Progenitor cell of endocrine pancreas (in vitro differentiated cells): ENCODE measurements around the gene SLAIN2. TPM values are rescaled to one million over a fixed set of nuclear protein-coding genes. Genes with fewer than 3 reads are reported as not detected.

Experiments
- DNase-seq: peaks from one replicate; pipeline ENCODE4 v3.0.0; 2021; ENCODE audit warnings: low spot score; ENCODE audit not compliant: unreplicated experiment
- H3K27ac Mint-ChIP-seq: 2 replicates; pipeline ENCODE4 v1.8.0; 2021; ENCODE audit warnings: mild to moderate bottlenecking, moderate library complexity, mixed read lengths
- H3K27me3 Mint-ChIP-seq: 2 replicates; pipeline ENCODE4 v1.8.0; 2021; ENCODE audit warnings: mixed read lengths
- H3K36me3 Mint-ChIP-seq: 2 replicates; pipeline ENCODE4 v1.8.0; 2022; ENCODE audit warnings: mixed read lengths; ENCODE audit not compliant: insufficient read depth
- H3K4me1 Mint-ChIP-seq: 2 replicates; pipeline ENCODE4 v1.8.0; 2021; ENCODE audit warnings: low read depth, mixed read lengths
- H3K4me3 Mint-ChIP-seq: 2 replicates; pipeline ENCODE4 v1.8.0; 2021; ENCODE audit warnings: low read depth, mild to moderate bottlenecking, moderate library complexity, mixed read lengths
- H3K9me3 Mint-ChIP-seq: 2 replicates; pipeline ENCODE4 v1.8.0; 2021; ENCODE audit warnings: low read depth, mixed read lengths
- CTCF ChIP-seq: fragments of 200-600 bp; sonication (generic); IDR thresholded peaks from one replicate; pipeline ENCODE4 v1.5.0; 2021; ENCODE audit warnings: antibody characterized with exemption, mild to moderate bottlenecking; ENCODE audit not compliant: unreplicated experiment
- total RNA-seq: library from RNA; stranded (reverse); gene quantifications from 2 replicates; pipeline ENCODE4 v1.2.1, GENCODE V29; 2021

Gene SLAIN2
- total RNA-seq, 1 donor from 2014 or later = 54.5 TPM

- DNase-seq = no peak
- Mint-ChIP-seq H3K36me3 (no peaks in the 10 kb centered on the region), H3K27ac (no peak overlapping the region), H3K9me3 (no peaks in the 10 kb centered on the region), H3K4me1 (peaks cover 5% of the 10 kb centered on the region), H3K4me3 (no peak overlapping the region), H3K27me3 (peaks cover 12% of the 10 kb centered on the region)
- TF ChIP-seq CTCF = no peak
These were observed 131.5 kb downstream of the SLAIN2 start for GRCh38 chr4:48472794-48473193.

GRCh38 chr4:48475770-48476169, 134.4 kb downstream of the SLAIN2 start:
- no peak for DNase-seq
- Mint-ChIP-seq H3K9me3 (no peaks in the 10 kb centered on the region), H3K27me3 (peaks cover 12% of the 10 kb centered on the region), H3K4me3 (no peak overlapping the region), H3K36me3 (no peaks in the 10 kb centered on the region), H3K4me1 (no peaks in the 10 kb centered on the region), H3K27ac (no peak overlapping the region)
- TF ChIP-seq CTCF = no peak

Other genes with a start within 250 kb of the SLAIN2 start
- 1.3 and 3.0 TPM in 2 replicates for gene TXK, start 207.3 kb upstream of the SLAIN2 start, total RNA-seq
- 3.4 and 4.0 TPM in 2 replicates for gene TEC, start 71.7 kb upstream of the SLAIN2 start, total RNA-seq
- 2.5 and 2.7 TPM in 2 replicates for gene SLC10A4, start 141.8 kb downstream of the SLAIN2 start, total RNA-seq
- gene ZAR1, start 148.7 kb downstream of the SLAIN2 start, total RNA-seq = 0.27 TPM in 1 of 2 replicates, not detected in the other